CD4-positive, alpha-beta T cell (primary cell): ENCODE data around the gene VGLL4. TPM values are rescaled to one million over a fixed set of nuclear protein-coding genes. Genes with fewer than 3 reads are reported as not detected.

Source experiments
- ATAC-seq: fragments of 200-7000 bp; cut with Tn5 transposase; one replicate; pipeline ENCODE4 v1.10.0; 2022; ENCODE audit warnings: mild to moderate bottlenecking; ENCODE audit not compliant: poor library complexity
- CTCF ChIA-PET: fragments of 350-600 bp; sonication (Branson Sonifier 250); formaldehyde crosslinking; loops from one replicate; lab custom pipeline; 2021; ENCODE audit warnings: antibody characterized with exemption, inconsistent platforms; lab: Charles Lee
- POLR2A ChIA-PET: fragments of 350-600 bp; sonication (Branson Sonifier 250); formaldehyde crosslinking; loops from one replicate; lab custom pipeline; 2021; ENCODE audit warnings: antibody characterized with exemption, inconsistent platforms; lab: Charles Lee
- DNase-seq, 14 experiments: peaks; one replicate each; pipeline ENCODE4 v3.0.0-alpha.2; 2013 to 2020; ENCODE audit warnings: mixed read lengths in 2 of 14
- H3K27ac ChIP-seq, 2 donors: one replicate each; pipeline versions ENCODE4 v1.5.1 to v1.7.0; 2013; ENCODE audit warnings: low read length in 2 of 2, low read depth in 1 of 2, mild to moderate bottlenecking in 1 of 2
- H3K27me3 ChIP-seq, 2 experiments: 1 replicate in 1 of 2; 2 replicates in 1 of 2; pipeline versions ENCODE4 v1.6.1 to v1.7.0; 2013; ENCODE audit warnings: low read length in 2 of 2, control low read depth in 1 of 2, mild to moderate bottlenecking in 1 of 2, moderate library complexity in 1 of 2; ENCODE audit not compliant: insufficient read depth in 2 of 2, control insufficient read depth in 1 of 2
- H3K36me3 ChIP-seq: one replicate; pipeline ENCODE4 v1.6.1; 2013; ENCODE audit warnings: low read length, control low read depth; ENCODE audit not compliant: insufficient read depth
- H3K4me1 ChIP-seq: one replicate; pipeline ENCODE4 v1.6.1; 2013; ENCODE audit warnings: low read length, control low read depth; ENCODE audit not compliant: insufficient read depth
- H3K4me3 ChIP-seq: one replicate; pipeline ENCODE4 v1.5.1; 2013; ENCODE audit warnings: mild to moderate bottlenecking, low read length, moderate library complexity
- H3K9me3 ChIP-seq, 2 experiments: 1 replicate in 1 of 2; 2 replicates in 1 of 2; pipeline versions ENCODE4 v1.6.1 to v1.7.0; 2013; ENCODE audit warnings: low read length in 2 of 2, mild to moderate bottlenecking in 2 of 2, control low read depth in 1 of 2, moderate library complexity in 1 of 2; ENCODE audit not compliant: control insufficient read depth in 1 of 2, insufficient read depth in 1 of 2
- H3K27ac Mint-ChIP-seq: one replicate; pipeline ENCODE4 v1.8.0; 2020; ENCODE audit warnings: mixed read lengths
- H3K27me3 Mint-ChIP-seq: one replicate; pipeline ENCODE4 v1.8.0; 2021; ENCODE audit warnings: mixed read lengths
- H3K36me3 Mint-ChIP-seq: one replicate; pipeline ENCODE4 v1.8.0; 2021; ENCODE audit warnings: low read depth, mixed read lengths
- H3K4me1 Mint-ChIP-seq: one replicate; pipeline ENCODE4 v1.8.0; 2021; ENCODE audit warnings: low read depth, mixed read lengths
- H3K4me3 Mint-ChIP-seq: one replicate; pipeline ENCODE4 v1.8.0; 2020; ENCODE audit warnings: mild to moderate bottlenecking, mixed read lengths
- H3K9me3 Mint-ChIP-seq: one replicate; pipeline ENCODE4 v1.8.0; 2020; ENCODE audit warnings: mixed read lengths
- CTCF ChIP-seq: fragments of 200-600 bp; IDR thresholded peaks from one replicate; pipeline ENCODE4 v1.8.0; 2022; ENCODE audit warnings: antibody characterized with exemption, mild to moderate bottlenecking
- intact Hi-C, 2 experiments: fragments of 100-400 bp; cut with DNase I in 1 of 2; cut with micrococcal nuclease in 1 of 2; formaldehyde crosslinking; loops; one replicate each; pipeline versions ENCODE4 v1.15.1 to v1.9.0; 2023 to 2025; cut with DNase I, micrococcal nuclease
- total RNA-seq, 174 experiments: library from RNA in 2 of 174; stranded (reverse) in 2 of 174; gene quantifications; one replicate each; pipeline ENCODE4 v1.2.3 and lab custom pipeline; 2021 to 2026

Gene VGLL4
- total RNA-seq, 2 experiments from 2014 or later = 10.5 to 11.3 TPM

- DNase-seq = peak in 5 of 14 experiments; percentile 11 to 53 (median 43)
- Histone ChIP-seq H3K27ac (peak overlapping the region; percentile 30 to 54), H3K36me3 (no peaks in the 10 kb centered on the region), H3K4me3 (peak overlapping the region; percentile 16), H3K9me3 (no peaks in the 10 kb centered on the region), H3K4me1 (peaks cover 33% of the 10 kb centered on the region), H3K27me3 (no peaks in the 10 kb centered on the region)
- peak overlapping the region; percentile 92 for H3K27ac Mint-ChIP-seq
- H3K4me3 Mint-ChIP-seq = peak overlapping the region; percentile 76
- H3K27me3 Mint-ChIP-seq = no peaks in the 10 kb centered on the region
- H3K9me3 Mint-ChIP-seq = no peaks in the 10 kb centered on the region
- peaks cover 78% of the 10 kb centered on the region for H3K4me1 Mint-ChIP-seq
- H3K36me3 Mint-ChIP-seq = no peaks in the 10 kb centered on the region
- peak; percentile 63 for ATAC-seq
- ChIA-PET POLR2A (interaction anchor here (1.2 to 4.0 kb wide), 3 partner anchors 9 to 18 kb away, joined by 5 to 31 read pairs (median 15); partner anchors contain the start of gene VGLL4), CTCF (interaction anchor here (1.5 kb wide), 1 partner anchor 16 kb away, joined by 4 read pairs; no protein-coding TSS in a partner anchor)
- intact Hi-C loops = loop anchor here in 1 of 2 experiments (1.0 kb wide), 1 partner anchor 17 kb away; no protein-coding TSS in a partner anchor
- TF ChIP-seq CTCF = no peak
These were observed 18.9 kb downstream of the VGLL4 start for GRCh38 chr3:11624704-11625375.

GRCh38 chr3:11624161-11624560 is 19.6 kb downstream of the VGLL4 start:
- DNase-seq (peak in 10 of 14 experiments; percentile 19 to 79 (median 56)), ATAC-seq (peak; percentile 92)
- peak overlapping the region; percentile 30 to 54 for H3K27ac ChIP-seq
- ChIA-PET POLR2A (interaction anchor here (1.2 to 4.0 kb wide), 3 partner anchors 10 to 19 kb away, joined by 5 to 31 read pairs (median 15); partner anchors contain the start of gene VGLL4), CTCF (interaction anchor here (0.8 kb wide), 1 partner anchor 245 kb away, joined by 3 read pairs; no protein-coding TSS in a partner anchor)
- Mint-ChIP-seq H3K4me1 (peaks cover 80% of the 10 kb centered on the region), H3K9me3 (no peaks in the 10 kb centered on the region), H3K4me3 (peak overlapping the region; percentile 76), H3K27me3 (no peaks in the 10 kb centered on the region), H3K27ac (peak overlapping the region; percentile 92), H3K36me3 (no peaks in the 10 kb centered on the region)
- no peaks in the 10 kb centered on the region for H3K27me3 ChIP-seq
- H3K4me3 ChIP-seq = peak overlapping the region; percentile 16
- H3K36me3 ChIP-seq = no peaks in the 10 kb centered on the region
- H3K4me1 ChIP-seq = peaks cover 33% of the 10 kb centered on the region
- TF ChIP-seq CTCF = no peak
- intact Hi-C loops = loop anchor here in 1 of 2 experiments (1.0 kb wide), 1 partner anchor 18 kb away; no protein-coding TSS in a partner anchor
- H3K9me3 ChIP-seq = no peaks in the 10 kb centered on the region

- no peaks in the 10 kb centered on the region for H3K36me3 ChIP-seq
- peaks cover 33% of the 10 kb centered on the region for H3K4me1 ChIP-seq
- Mint-ChIP-seq H3K4me1 (peaks cover 84% of the 10 kb centered on the region), H3K4me3 (no peak overlapping the region), H3K36me3 (no peaks in the 10 kb centered on the region), H3K9me3 (no peaks in the 10 kb centered on the region), H3K27ac (peak overlapping the region; percentile 92), H3K27me3 (no peaks in the 10 kb centered on the region)
- no peaks in the 10 kb centered on the region for H3K9me3 ChIP-seq
- no peak for DNase-seq
- ChIA-PET POLR2A (interaction anchor here (4.0 kb wide), 1 partner anchor 16 kb away, joined by 31 read pairs; no protein-coding TSS in a partner anchor), CTCF (interaction anchor here (0.8 kb wide), 1 partner anchor 243 kb away, joined by 3 read pairs; no protein-coding TSS in a partner anchor)
- no peak overlapping the region for H3K4me3 ChIP-seq
- H3K27ac ChIP-seq = no peak overlapping the region
- no peak for TF ChIP-seq CTCF
- ATAC-seq = no peak
- H3K27me3 ChIP-seq = no peaks in the 10 kb centered on the region
- intact Hi-C loops = no loop called here
These were observed 20.8 kb downstream of the VGLL4 start for GRCh38 chr3:11622586-11623550.
